ENCODE data around the gene GMPS. TPM values are rescaled to one million over a fixed set of nuclear protein-coding genes. Genes with fewer than 3 reads are reported as not detected.
"Not testable (repeated sequence)": the region's sequence is repeated elsewhere in the genome, so short reads cannot be mapped to it uniquely, and the experiment has no call there.

The GMPS gene
- 156 and 279 TPM in 2 replicates for total RNA-seq (ENCODE audit: low replicate concordance)

- Mint-ChIP-seq H3K4me1 (peaks cover 21% of the 10 kb centered on the region), H3K27me3 (ENCODE audit: insufficient read depth, low read depth) (peaks cover 10% of the 10 kb centered on the region), H3K9me3 (peaks cover 6% of the 10 kb centered on the region), H3K27ac (peak within 1 kb of the TSS; percentile 99), H3K36me3 (peaks cover 16% of the 10 kb centered on the region), H3K4me3 (peak within 1 kb of the TSS; percentile 99)
- Histone ChIP-seq H4K20me1 (ENCODE audit: low read depth) (peaks cover 37% of the 10 kb centered on the region), H3K4me2 (peak within 1 kb of the TSS; percentile 93), H3K4me3 (peak within 1 kb of the TSS; percentile 97), H2AFZ (replicated peaks) (peak within 1 kb of the TSS; percentile 69), H3K4me1 (peaks cover 17% of the 10 kb centered on the region), H3K27me3 (no peaks in the 10 kb centered on the region), H3K79me2 (ENCODE audit: low read depth) (peaks cover 48% of the 10 kb centered on the region), H3K9me3 (ENCODE audit: low read depth) (no peaks in the 10 kb centered on the region), H3K9ac (peak within 1 kb of the TSS; percentile 90), H3F3A (ENCODE audit: low read depth) (peaks cover 31% of the 10 kb centered on the region), H3K27ac (peak within 1 kb of the TSS; percentile 96), H3K36me3 (peaks cover 4% of the 10 kb centered on the region)
- DNase-seq (ENCODE audit: low spot score): peak; percentile 97
- TF ChIP-seq CTCF (IDR thresholded peaks at IDR 0.05) (peak; percentile 63), EZH2phosphoT487 (IDR thresholded peaks at IDR 0.05) (no peak), EZH2 (IDR thresholded peaks at IDR 0.05) (no peak)
Observed at GRCh38 chr3:155870133-155870944, at the start of gene GMPS. Gene GMPS (plus strand): TSS chr3:155870650. CDS start chr3:155870871, 221 bp downstream.

DNA sequence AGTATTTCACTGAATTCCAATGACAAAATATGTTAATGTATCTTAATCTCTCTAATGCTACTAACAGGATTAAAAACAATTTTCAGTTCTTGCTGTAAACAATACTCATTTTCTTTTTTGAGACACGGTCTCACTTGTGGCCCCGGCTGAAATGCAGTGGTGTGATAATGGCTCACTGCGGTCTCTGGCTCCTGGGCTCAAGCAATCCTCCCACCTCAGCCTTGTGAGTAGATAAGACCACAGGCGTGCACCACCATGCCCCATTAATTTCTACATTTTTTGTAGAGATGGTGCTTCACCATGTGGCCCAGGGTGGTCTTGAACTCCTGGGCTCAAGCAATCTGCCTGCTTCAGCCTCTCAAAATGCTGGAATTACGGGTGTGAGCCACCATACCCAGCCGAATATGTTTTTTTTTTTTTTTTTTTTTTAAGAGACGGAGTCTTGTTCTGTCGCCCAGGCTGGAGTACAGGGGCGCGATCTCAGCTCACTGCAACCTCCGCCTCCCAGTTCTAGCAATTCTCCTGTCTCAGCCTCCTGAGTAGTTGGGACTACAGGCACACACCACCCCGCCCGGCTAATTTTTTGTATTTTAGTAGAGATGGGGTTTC, 41.9 kb upstream of the GMPS start:
- not testable (repeated sequence) for H2AFZ ChIP-seq (replicated peaks); H3K9me3 ChIP-seq (ENCODE audit: low read depth); H3K4me3 Mint-ChIP-seq; H3K27ac Mint-ChIP-seq; H3K27ac ChIP-seq; H3K36me3 Mint-ChIP-seq; H4K20me1 ChIP-seq (ENCODE audit: low read depth); DNase-seq (ENCODE audit: low spot score); H3K4me3 ChIP-seq; H3K4me1 Mint-ChIP-seq; H3K27me3 ChIP-seq; H3K9ac ChIP-seq; H3K27me3 Mint-ChIP-seq (ENCODE audit: insufficient read depth, low read depth); H3K4me2 ChIP-seq; H3F3A ChIP-seq (ENCODE audit: low read depth); H3K36me3 ChIP-seq; H3K4me1 ChIP-seq; H3K9me3 Mint-ChIP-seq; H3K79me2 ChIP-seq (ENCODE audit: low read depth)

DNA sequence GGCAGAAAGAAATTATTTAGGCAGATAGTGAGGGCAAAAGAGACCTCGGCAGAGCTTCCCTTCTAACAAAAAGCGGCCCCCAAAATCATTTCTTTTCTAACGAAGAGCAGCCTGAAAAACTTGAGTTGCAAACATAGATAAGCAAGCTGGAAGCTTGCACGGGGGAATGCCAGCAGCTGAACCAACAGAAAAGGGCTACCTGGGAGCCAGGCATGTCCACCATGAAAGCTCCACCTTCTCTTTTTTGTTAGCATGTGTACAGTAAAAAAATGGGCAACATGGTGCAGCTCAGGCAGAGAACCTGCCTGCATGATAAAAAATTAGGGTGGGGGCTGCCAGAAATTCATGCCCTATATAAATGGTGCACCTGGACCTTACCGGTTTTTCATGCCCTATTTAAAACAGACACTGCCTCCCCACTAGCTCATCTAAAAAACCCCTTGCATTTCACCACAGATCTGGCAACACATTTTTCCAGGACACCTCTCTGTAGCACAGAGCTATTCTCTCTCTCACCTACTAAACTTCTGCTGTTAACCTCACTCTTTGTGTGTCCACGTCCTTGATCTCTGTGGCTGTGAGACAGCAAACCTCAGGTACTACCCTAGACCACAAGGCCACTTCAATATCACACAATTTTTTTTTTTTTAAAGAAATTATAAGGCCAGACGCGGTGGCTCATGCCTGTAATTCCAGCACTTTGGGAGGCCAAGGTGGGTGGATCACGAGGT, 34.9 kb upstream of the GMPS start:
- Histone ChIP-seq H3K4me3 (no peak overlapping the region), H3K79me2 (ENCODE audit: low read depth) (no peaks in the 10 kb centered on the region), H3K27ac (no peak overlapping the region), H3K4me1 (no peaks in the 10 kb centered on the region), H3K9ac (no peak overlapping the region), H3K27me3 (no peaks in the 10 kb centered on the region), H3F3A (ENCODE audit: low read depth) (no peaks in the 10 kb centered on the region), H3K9me3 (ENCODE audit: low read depth) (no peaks in the 10 kb centered on the region), H2AFZ (replicated peaks) (no peak overlapping the region), H4K20me1 (ENCODE audit: low read depth) (no peaks in the 10 kb centered on the region), H3K4me2 (no peak overlapping the region), H3K36me3 (peaks cover 8% of the 10 kb centered on the region)
- Mint-ChIP-seq H3K9me3 (no peaks in the 10 kb centered on the region), H3K4me1 (no peaks in the 10 kb centered on the region), H3K36me3 (peaks cover 10% of the 10 kb centered on the region), H3K4me3 (no peak overlapping the region), H3K27ac (no peak overlapping the region), H3K27me3 (ENCODE audit: insufficient read depth, low read depth) (no peaks in the 10 kb centered on the region)
- no peak for TF ChIP-seq CTCF (IDR thresholded peaks at IDR 0.05)
- no peak for TF ChIP-seq EZH2phosphoT487 (IDR thresholded peaks at IDR 0.05)
- no peak for TF ChIP-seq EZH2 (IDR thresholded peaks at IDR 0.05)
- DNase-seq (ENCODE audit: low spot score): no peak

Measured in neural progenitor cell (in vitro differentiated cells).